Fibroblast of lung (primary cell): ENCODE results near the gene CALHM6. TPM values are rescaled to one million over a fixed set of nuclear protein-coding genes. Genes with fewer than 3 reads are reported as not detected.

Source experiments
- DNase-seq, 2 donors: peaks; one replicate each; pipeline versions ENCODE4 v3.0.0 to v3.0.0-alpha.2; 2010; ENCODE audit warnings: low read depth in 2 of 2
- H2AFZ ChIP-seq: 2 replicates; pipeline ENCODE4 v1.5.1; 2012; ENCODE audit warnings: low read length, control low read depth, inconsistent platforms
- H3K27ac ChIP-seq: 2 replicates; pipeline ENCODE4 v1.5.1; 2011; ENCODE audit warnings: low read length, control low read depth; ENCODE audit not compliant: insufficient read depth
- H3K27me3 ChIP-seq: 2 replicates; pipeline ENCODE4 v1.5.1; 2011; ENCODE audit warnings: mild to moderate bottlenecking, low read length; ENCODE audit not compliant: control insufficient read depth, insufficient read depth
- H3K36me3 ChIP-seq: 2 replicates; pipeline ENCODE4 v1.5.1; 2011; ENCODE audit warnings: low read length; ENCODE audit not compliant: control insufficient read depth, insufficient read depth
- H3K4me1 ChIP-seq: 2 replicates; pipeline ENCODE4 v1.5.1; 2011; ENCODE audit warnings: low read length; ENCODE audit not compliant: control insufficient read depth, insufficient read depth; ENCODE audit errors: extremely low read depth
- H3K4me2 ChIP-seq: 2 replicates; pipeline ENCODE4 v1.5.1; 2011; ENCODE audit warnings: low read length, control low read depth; ENCODE audit not compliant: insufficient read depth; ENCODE audit errors: extremely low read depth
- H3K4me3 ChIP-seq, 4 experiments: fragments of 200-600 bp in 1 of 4; sonication (generic) in 1 of 4; replicated peaks in 1 of 4; 2 replicates each; pipeline ENCODE4 v1.5.1; 2011 to 2016; ENCODE audit warnings: low read length in 4 of 4, low read depth in 3 of 4, mild to moderate bottlenecking in 3 of 4, control low read depth in 2 of 4, inconsistent platforms in 1 of 4, mixed read lengths in 1 of 4; ENCODE audit not compliant: insufficient read depth in 1 of 4; ENCODE audit errors: control extremely low read depth in 1 of 4
- H3K79me2 ChIP-seq: 2 replicates; pipeline ENCODE4 v1.5.1; 2012; ENCODE audit warnings: mild to moderate bottlenecking, low read length, inconsistent platforms; ENCODE audit not compliant: control insufficient read depth, insufficient read depth
- H3K9ac ChIP-seq: 2 replicates; pipeline ENCODE4 v1.5.1; 2011; ENCODE audit warnings: mild to moderate bottlenecking, low read length, control low read depth; ENCODE audit not compliant: insufficient read depth
- H3K9me3 ChIP-seq: 2 replicates; pipeline ENCODE4 v1.5.1; 2012; ENCODE audit warnings: low read depth, low read length; ENCODE audit not compliant: control insufficient read depth, insufficient read depth
- H4K20me1 ChIP-seq: 2 replicates; pipeline ENCODE4 v1.5.1; 2011; ENCODE audit warnings: low read length; ENCODE audit not compliant: control insufficient read depth, insufficient read depth; ENCODE audit errors: extremely low read depth
- CTCF ChIP-seq, 2 donors: IDR thresholded peaks in 1 of 2; conservative IDR thresholded peaks in 1 of 2; 1 replicate in 1 of 2; 2 replicates in 1 of 2; pipeline ENCODE4 v1.5.1; 2011 to 2012; ENCODE audit warnings: low read length in 2 of 2, control low read depth in 1 of 2, inconsistent platforms in 1 of 2, low read depth in 1 of 2, mild to moderate bottlenecking in 1 of 2
- EZH2 ChIP-seq: IDR thresholded peaks from 2 replicates; pipeline ENCODE4 v1.5.1; 2012; ENCODE audit warnings: low read length, control low read depth, mild to moderate bottlenecking; ENCODE audit errors: missing control alignments
- polyA plus RNA-seq, 2 donors: library from polyadenylated mRNA; depleted of rRNA in 1 of 2; stranded (reverse) in 1 of 2; unstranded in 1 of 2; fragments of >200 nt; gene quantifications; 2 replicates each; pipeline ENCODE4 v1.2.1, GENCODE V29; 2011 to 2012; ENCODE audit warnings: missing spikeins in 1 of 2
- total RNA-seq: library from RNA; depleted of rRNA; stranded (reverse); fragments of >200 nt; gene quantifications from 2 replicates; pipeline ENCODE4 v1.2.1, GENCODE V29; 2014

CALHM6 gene
- total and polyA plus RNA-seq, 2 donors (not counting 1 experiment from before 2014, with no cell fraction given) = 0.33 to 1.3 TPM

GRCh38 chr6:116459927-116460326 lies 1.2 kb upstream of the CALHM6 start:
- H2AFZ ChIP-seq = no peak overlapping the region
- H3K4me3 ChIP-seq = no peak overlapping the region
- H3K4me2 ChIP-seq = no peak overlapping the region
- peaks cover 7% of the 10 kb centered on the region for H3K27me3 ChIP-seq
- TF ChIP-seq CTCF (conservative IDR thresholded peaks at IDR 0.05 in 1 of 2, IDR thresholded peaks at IDR 0.05 in 1 of 2; ENCODE audit: low read depth in 1 of 2, low read length in 2 of 2) = no peak
- no peak for TF ChIP-seq EZH2
- H3K79me2 ChIP-seq = no peaks in the 10 kb centered on the region
- no peaks in the 10 kb centered on the region for H3K9me3 ChIP-seq
- H4K20me1 ChIP-seq = no peaks in the 10 kb centered on the region
- no peak for DNase-seq
- no peaks in the 10 kb centered on the region for H3K36me3 ChIP-seq
- H3K9ac ChIP-seq = no peak overlapping the region
- H3K4me1 ChIP-seq = peaks cover 2% of the 10 kb centered on the region
- no peak overlapping the region for H3K27ac ChIP-seq

- DNase-seq = peak; percentile 50 to 72
- peak overlapping the region; percentile 89 for H2AFZ ChIP-seq
- H3K27ac ChIP-seq = no peak overlapping the region
- H3K4me1 ChIP-seq = peaks cover 2% of the 10 kb centered on the region
- peak overlapping the region; percentile 24 to 46 (median 36) for H3K4me3 ChIP-seq
- H3K4me2 ChIP-seq = peak overlapping the region; percentile 80
- H3K36me3 ChIP-seq = no peaks in the 10 kb centered on the region
- H3K27me3 ChIP-seq = peaks cover 7% of the 10 kb centered on the region
- TF ChIP-seq EZH2 (no peak), CTCF (conservative IDR thresholded peaks at IDR 0.05 in 1 of 2, IDR thresholded peaks at IDR 0.05 in 1 of 2; ENCODE audit: low read depth in 1 of 2, low read length in 2 of 2) (no peak)
- H3K9me3 ChIP-seq = no peaks in the 10 kb centered on the region
- no peaks in the 10 kb centered on the region for H3K79me2 ChIP-seq
- H3K9ac ChIP-seq = no peak overlapping the region
- H4K20me1 ChIP-seq = no peaks in the 10 kb centered on the region
These were observed 1.0 kb downstream of the CALHM6 start for GRCh38 chr6:116461932-116462885.

- peak in 1 of 2 donors; percentile 41 for DNase-seq
- Histone ChIP-seq H3K27ac (no peak overlapping the region), H3K4me3 (no peak overlapping the region), H3K27me3 (peaks cover 7% of the 10 kb centered on the region), H3K36me3 (no peaks in the 10 kb centered on the region), H4K20me1 (no peaks in the 10 kb centered on the region), H3K9ac (no peak overlapping the region), H3K79me2 (no peaks in the 10 kb centered on the region), H2AFZ (no peak overlapping the region), H3K4me2 (no peak overlapping the region), H3K4me1 (peaks cover 2% of the 10 kb centered on the region), H3K9me3 (no peaks in the 10 kb centered on the region)
- TF ChIP-seq EZH2 (no peak), CTCF (conservative IDR thresholded peaks at IDR 0.05 in 1 of 2, IDR thresholded peaks at IDR 0.05 in 1 of 2; ENCODE audit: low read depth in 1 of 2, low read length in 2 of 2) (no peak)
These were observed 2.1 kb downstream of the CALHM6 start for GRCh38 chr6:116463301-116463700.
